ENCODE results near the gene MVB12B. TPM values are rescaled to one million over a fixed set of nuclear protein-coding genes. Genes with fewer than 3 reads are reported as not detected.

Gene MVB12B
- total and polyA plus RNA-seq, 2 of the 4 experiments (the other 2 are of a cell fraction) = 2.0 to 4.0 TPM

DNA sequence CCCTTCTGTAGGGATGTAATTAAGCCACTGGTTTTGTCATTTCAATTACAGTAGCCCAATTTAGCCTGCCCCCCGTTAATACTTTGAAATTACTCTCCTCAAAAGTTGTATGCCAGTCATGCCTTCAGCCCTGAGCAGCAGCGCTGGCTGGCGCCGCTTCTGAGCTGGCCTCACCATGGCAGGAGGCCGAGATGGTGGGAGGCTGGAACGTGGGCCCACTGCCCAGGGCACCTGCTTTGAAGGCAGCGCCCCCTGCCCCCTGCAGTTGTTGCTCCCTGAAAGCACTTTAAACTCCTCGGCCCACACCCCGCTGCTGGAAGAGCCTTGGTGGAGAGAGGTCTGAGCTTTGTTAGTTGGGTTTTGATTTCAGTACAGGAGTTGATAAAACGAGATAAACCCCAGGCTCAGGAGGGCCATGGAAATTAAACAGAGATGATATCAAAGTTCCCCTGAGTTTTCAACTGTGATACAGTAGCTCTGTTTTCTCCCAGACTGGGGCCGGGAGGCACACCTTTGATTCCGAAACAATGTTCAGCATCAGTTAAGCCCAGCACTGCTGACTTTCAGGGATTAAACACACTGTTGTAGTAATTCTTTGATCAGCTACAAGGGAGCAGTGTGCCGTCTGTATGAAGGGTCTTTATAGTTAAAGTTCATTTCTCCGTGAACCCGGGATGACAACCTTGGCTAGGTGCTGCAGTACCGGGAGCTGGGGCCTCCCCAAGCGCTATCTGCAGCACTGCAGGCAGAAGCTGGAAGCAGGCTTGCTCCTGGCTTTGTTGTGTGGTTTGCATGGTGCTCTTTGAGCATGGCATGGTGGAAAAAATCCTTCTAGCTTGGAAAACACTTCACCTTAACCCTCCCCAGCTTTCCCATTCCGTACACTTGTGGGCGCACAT lies 9.5 kb downstream of the MVB12B start (continued):
- TF ChIP-seq, protein P1, sequence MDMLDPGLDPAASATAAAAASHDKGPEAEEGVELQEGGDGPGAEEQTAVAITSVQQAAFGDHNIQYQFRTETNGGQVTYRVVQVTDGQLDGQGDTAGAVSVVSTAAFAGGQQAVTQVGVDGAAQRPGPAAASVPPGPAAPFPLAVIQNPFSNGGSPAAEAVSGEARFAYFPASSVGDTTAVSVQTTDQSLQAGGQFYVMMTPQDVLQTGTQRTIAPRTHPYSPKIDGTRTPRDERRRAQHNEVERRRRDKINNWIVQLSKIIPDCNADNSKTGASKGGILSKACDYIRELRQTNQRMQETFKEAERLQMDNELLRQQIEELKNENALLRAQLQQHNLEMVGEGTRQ (IDR thresholded peaks at IDR 0.05; ENCODE audit: low read depth, low read length) = no peak
- no peak for TF ChIP-seq RFX5 (IDR thresholded peaks at IDR 0.05; ENCODE audit: low read depth, low read length)

DNA sequence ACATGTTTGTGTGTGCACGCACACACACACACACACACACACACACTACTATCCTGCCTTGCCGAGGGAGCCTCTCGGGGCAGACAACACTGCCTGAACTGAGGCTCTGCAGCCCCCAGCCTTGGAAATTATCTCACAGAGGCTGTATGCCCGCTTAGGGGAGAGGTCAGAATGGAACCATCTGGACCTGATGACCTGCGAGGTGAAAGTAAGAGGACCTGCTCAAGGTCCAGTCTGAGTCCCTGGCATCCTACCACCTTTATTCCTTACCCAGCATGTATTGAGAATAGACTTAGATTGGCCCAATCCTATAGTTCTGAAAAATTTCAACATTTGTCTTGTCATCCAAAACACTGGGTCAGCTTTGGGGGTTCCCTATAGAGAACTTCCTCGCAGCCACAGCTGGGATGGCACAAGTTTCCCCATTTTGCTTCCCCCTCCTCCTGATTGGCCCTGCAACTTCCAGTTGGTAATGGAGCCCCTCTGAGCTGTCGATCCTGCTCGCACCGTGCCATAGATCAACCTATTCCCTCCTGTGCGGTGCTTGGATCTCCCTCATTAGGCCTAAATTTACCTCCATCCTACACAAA lies 10.2 kb downstream of the MVB12B start:
- POLR2A ChIA-PET (ENCODE audit: unreplicated experiment) = no interaction called here
- Histone ChIP-seq H3K4ac (ENCODE audit: low read depth, low read length) (no peak overlapping the region), H2BK120ac (ENCODE audit: low read depth, low read length) (no peak overlapping the region), H3K9me3 (ENCODE audit: control insufficient read depth, insufficient read depth, low read length) (no peaks in the 10 kb centered on the region), H3K23ac (ENCODE audit: low read depth, low read length) (no peak overlapping the region), H3K14ac (replicated peaks; ENCODE audit: low read depth, low read length) (no peak overlapping the region), H3K4me1 (ENCODE audit: control insufficient read depth, insufficient read depth, low read length) (peaks cover 12% of the 10 kb centered on the region), H2AK5ac (ENCODE audit: low read depth, low read length) (no peak overlapping the region), H2AFZ (replicated peaks; ENCODE audit: low read length, poor library complexity) (no peak overlapping the region), H4K91ac (ENCODE audit: insufficient read depth, low read depth, low read length) (no peak overlapping the region), H2BK5ac (ENCODE audit: low read depth, low read length, poor library complexity, severe bottlenecking) (no peak overlapping the region), H4K20me1 (ENCODE audit: insufficient read depth, low read length) (peaks cover 20% of the 10 kb centered on the region; the same call in 1 of the 2 replicates), H3K4me3 (ENCODE audit: insufficient read depth, low read depth, low read length) (no peak overlapping the region), H3K9me1 (ENCODE audit: insufficient read depth, low read length) (peaks cover 9% of the 10 kb centered on the region; the same call in 1 of the 2 replicates), H3K18ac (ENCODE audit: low read depth, low read length) (no peak overlapping the region), H3K4me2 (ENCODE audit: low read depth, low read length) (no peak overlapping the region), H3K9ac (ENCODE audit: low read depth, low read length) (no peak overlapping the region), H4K5ac (ENCODE audit: low read depth, low read length) (no peak overlapping the region), H3K56ac (ENCODE audit: extremely low read depth, insufficient read depth, low read length) (no peak overlapping the region), H2BK15ac (ENCODE audit: low read depth, low read length) (no peak overlapping the region), H4K8ac (ENCODE audit: low read depth in 2 of 2, low read length in 2 of 2) (no peak overlapping the region), H3K36me3 (ENCODE audit: control insufficient read depth, insufficient read depth, low read length) (peaks cover 5% of the 10 kb centered on the region; the same call in 1 of the 2 replicates), H3K27ac (ENCODE audit: insufficient read depth, low read length) (no peak overlapping the region), H2BK20ac (ENCODE audit: low read depth, low read length) (no peak overlapping the region), H3K27me3 (ENCODE audit: control insufficient read depth, insufficient read depth, low read length) (no peaks in the 10 kb centered on the region), H3K79me1 (ENCODE audit: low read depth in 1 of 2, low read length in 2 of 2) (peaks cover 8 to 34% of the 10 kb centered on the region in 2 experiments), H2AK9ac (replicated peaks; ENCODE audit: low read depth, low read length, poor library complexity) (no peak overlapping the region)
- WGBS, 2 experiments (ENCODE audit: extremely low coverage in 2 of 2, insufficient read length in 1 of 2) = no CpG with 5 or more reads among the region's 10 CpGs
- dilution Hi-C loops (cut with HindIII; ENCODE audit: low sequenced_read_pairs, unreplicated experiment) = no loop called here
- no peak for ATAC-seq (ENCODE audit: low read depth)
- intact Hi-C loops (cut with micrococcal nuclease) = no loop called here
- DNase-seq = no peak
- in situ Hi-C loops (cut with MboI; ENCODE audit: low sequenced_read_pairs) = no loop called here
- CTCF ChIA-PET = no interaction called here
- TF ChIP-seq RAD21 (IDR thresholded peaks at IDR 0.05; ENCODE audit: low read length) (no peak), BHLHE40 (IDR thresholded peaks at IDR 0.05; ENCODE audit: low read depth, low read length) (no peak)
- BruUV-seq (replicated peaks) = no TSS peak
